Ureter (tissue), 1 donor: Measurements from ENCODE around the gene ITGAX. TPM values are rescaled to one million over a fixed set of nuclear protein-coding genes. Genes with fewer than 3 reads are reported as not detected.

Source experiments
- DNase-seq: peaks from one replicate; pipeline ENCODE4 v3.0.0-alpha.2; 2020; ENCODE audit warnings: low spot score
- total RNA-seq: library from RNA; stranded (reverse); gene quantifications from one replicate; pipeline ENCODE4 v1.2.4, GENCODE V29; 2023
- donor health status: DM: yes; HTN: yes; CAD: no.

ITGAX gene
- total RNA-seq, 1 donor from 2014 or later: 9.6 TPM

GRCh38 chr16:31348579-31348978, 6.4 kb upstream of the ITGAX start:
- no peak for DNase-seq

- DNase-seq: no peak
Measured at GRCh38 chr16:31350275-31351005, 4.5 kb upstream of the ITGAX start.

DNA sequence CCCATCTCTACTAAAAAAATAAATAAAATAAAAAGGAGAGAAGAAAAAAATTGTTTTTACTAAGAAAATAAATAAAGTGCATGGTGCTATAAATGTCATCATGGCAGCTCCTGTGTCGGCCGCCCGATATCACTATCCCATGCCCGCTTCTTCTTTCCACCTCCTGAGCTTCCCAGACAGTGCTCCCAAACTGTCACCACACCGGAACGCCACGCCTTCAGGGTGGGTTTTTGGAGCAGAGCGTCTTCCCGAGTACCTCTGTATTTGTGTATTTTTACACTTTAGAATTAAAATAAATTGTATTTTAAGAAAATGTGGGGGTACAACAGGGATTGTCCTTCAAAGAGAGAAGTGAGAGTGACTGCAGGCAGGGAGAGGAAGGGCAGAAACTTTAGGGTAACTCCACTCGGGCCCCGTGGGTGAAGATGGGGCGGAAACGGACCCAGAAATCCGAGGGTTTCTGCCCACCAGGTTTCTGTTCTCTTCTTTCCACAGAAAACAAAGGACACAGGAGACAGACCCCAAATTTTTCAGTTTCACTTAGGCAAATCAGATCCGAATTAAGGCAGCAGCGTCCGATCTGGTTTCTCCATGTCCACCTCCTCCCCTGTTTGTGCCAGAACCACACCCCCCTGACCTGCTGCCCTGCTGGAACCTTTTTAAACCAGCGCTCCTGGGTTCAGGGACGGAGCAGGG, 3.6 kb upstream of the ITGAX start:
- no peak for DNase-seq

DNA sequence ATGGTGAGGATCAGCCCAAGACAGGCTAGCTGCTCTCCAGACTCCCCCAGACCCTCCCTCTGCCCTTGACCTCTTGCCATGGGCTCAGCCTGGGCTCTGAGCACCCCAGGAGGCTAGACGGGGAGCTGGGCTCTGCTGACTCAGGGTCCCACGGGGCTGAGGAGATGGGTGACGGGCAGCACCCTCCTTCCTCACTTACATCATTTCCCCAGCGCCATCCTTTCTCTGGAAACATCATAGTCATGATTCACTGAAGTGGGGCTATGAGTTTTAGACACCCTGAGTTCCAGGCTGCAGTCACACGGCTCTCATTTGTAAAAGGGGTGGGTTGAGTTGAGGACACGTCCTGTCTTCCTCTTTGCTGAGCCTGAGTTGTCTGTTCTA, 3.0 kb upstream of the ITGAX start:
- no peak for DNase-seq

DNA sequence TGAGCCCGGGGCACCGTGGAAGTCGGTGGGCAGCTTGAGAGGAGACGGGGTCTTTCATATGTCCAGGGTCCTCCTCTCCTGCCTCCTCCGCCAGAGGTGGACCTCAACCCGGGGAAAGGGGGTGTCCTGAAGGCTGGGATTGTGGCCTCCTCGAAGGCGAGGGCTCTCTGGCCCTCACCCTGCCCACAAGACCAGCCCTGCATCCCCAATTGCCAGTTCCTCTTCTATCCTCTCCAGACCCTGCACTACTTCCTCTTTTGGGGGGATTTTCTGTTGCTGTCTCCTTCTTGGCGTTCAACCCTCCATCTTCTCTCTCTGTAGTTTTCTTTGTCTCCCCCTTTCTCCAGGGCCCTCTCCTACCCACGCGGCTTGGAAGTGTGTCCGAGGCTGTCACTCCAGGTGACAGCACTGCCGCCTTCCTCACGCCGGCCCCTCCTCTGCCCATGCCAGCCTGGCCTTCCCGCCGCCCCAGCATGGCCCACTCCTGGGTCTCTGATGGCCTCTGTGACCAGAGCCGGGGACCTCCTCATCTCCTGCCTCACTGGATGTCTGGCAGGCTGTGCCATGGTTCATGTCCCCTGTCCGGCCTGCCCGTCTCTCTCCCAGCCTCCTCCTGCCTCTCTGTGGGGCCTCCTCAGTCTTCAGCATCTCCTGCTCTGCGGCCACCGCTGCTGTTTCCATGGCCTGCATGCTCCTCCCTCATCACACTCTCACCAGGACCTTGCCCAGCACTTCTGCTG, 2.4 kb upstream of the ITGAX start:
- no peak for DNase-seq

- no peak for DNase-seq
Measured at GRCh38 chr16:31355431-31356100, 590 bp downstream of the ITGAX start.

DNA sequence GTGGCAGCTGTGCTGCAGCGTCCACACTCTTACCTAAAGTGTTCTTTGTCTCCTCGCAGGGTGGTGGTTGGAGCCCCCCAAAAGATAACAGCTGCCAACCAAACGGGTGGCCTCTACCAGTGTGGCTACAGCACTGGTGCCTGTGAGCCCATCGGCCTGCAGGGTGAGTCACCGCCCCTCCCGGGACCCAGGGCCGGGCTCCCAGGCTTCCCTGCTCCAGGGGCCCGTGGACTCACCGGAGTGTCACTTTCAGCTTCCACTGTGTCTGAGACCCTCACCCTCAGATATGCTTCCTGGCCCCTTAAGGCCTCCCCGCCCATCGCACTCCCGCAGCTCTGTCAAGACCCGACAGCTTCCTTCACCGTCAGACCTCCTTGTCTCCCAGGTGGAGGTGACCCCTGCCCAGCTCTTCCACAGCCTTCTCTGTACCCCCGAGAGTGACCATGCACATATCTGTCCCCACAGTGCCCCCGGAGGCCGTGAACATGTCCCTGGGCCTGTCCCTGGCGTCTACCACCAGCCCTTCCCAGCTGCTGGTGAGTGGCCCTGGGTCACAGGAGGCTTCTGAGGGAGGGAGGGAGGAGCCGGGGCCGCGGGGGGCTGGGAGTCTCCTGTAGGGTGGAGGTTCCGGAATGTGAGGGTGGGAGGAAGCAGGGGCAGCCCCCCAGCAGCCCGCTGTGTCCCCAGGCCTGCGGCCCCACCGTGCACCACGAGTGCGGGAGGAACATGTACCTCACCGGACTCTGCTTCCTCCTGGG, 1.8 kb downstream of the ITGAX start:
- DNase-seq: no peak

- DNase-seq: no peak
Measured at GRCh38 chr16:31357324-31358109, 2.5 kb downstream of the ITGAX start.

DNA sequence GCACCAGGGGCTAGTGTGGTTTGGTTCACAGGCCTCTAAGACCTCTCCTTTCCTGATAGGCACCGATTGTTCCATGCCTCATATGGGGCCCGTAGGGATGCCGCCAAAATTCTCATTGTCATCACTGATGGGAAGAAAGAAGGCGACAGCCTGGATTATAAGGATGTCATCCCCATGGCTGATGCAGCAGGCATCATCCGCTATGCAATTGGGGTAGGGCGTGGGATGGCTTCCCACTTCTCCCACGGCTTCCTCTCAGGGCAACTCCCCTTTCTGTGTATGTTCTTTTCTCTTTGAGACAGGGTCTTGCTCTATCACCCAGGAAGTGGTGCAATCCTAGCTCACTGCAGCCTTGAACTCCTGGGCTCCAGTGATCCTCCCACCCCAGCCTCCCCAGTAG, 5.3 kb downstream of the ITGAX start:
- DNase-seq: no peak

DNA sequence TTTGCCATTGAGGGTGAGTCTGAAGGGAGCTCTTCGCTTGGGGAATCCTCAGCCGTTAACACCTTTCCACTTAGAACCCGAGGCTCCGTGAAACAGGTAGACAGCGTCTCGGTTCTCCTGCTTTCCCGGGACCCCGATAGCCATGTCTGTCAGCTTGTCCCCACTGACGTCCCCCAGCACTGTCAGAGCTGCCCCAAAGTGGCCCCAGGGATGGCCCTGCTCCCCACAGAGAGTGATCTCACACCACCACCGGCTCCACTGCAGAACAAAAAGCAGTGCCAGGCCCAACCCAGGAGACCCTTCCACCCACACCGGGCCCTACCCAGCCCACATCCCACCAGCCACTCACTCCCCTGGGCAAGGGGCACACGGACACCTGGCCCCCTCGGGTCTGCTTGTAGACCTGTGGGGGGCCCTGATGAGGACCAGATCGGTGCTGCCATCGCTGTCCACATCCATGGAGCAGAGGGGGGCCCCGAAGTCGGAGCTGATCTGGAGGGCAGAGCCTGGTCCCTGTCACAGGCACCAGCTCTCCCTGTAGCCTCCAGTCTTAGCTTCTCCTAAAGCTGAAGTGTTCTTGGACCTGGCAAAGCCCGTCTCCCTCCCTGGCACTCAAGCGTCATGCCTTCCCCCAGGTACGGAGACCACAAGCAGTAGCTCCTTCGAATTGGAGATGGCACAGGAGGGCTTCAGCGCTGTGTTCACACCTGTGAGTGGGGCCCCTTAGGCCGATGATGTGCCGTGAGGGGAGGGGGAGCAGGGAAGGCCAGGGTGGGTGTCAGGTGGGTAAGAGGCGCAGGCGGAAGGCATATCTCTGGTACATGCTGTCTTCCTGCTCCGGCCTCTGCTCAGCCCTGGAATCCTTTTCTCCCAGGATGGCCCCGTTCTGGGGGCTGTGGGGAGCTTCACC, 6.5 kb downstream of the ITGAX start:
- DNase-seq: no peak

DNA sequence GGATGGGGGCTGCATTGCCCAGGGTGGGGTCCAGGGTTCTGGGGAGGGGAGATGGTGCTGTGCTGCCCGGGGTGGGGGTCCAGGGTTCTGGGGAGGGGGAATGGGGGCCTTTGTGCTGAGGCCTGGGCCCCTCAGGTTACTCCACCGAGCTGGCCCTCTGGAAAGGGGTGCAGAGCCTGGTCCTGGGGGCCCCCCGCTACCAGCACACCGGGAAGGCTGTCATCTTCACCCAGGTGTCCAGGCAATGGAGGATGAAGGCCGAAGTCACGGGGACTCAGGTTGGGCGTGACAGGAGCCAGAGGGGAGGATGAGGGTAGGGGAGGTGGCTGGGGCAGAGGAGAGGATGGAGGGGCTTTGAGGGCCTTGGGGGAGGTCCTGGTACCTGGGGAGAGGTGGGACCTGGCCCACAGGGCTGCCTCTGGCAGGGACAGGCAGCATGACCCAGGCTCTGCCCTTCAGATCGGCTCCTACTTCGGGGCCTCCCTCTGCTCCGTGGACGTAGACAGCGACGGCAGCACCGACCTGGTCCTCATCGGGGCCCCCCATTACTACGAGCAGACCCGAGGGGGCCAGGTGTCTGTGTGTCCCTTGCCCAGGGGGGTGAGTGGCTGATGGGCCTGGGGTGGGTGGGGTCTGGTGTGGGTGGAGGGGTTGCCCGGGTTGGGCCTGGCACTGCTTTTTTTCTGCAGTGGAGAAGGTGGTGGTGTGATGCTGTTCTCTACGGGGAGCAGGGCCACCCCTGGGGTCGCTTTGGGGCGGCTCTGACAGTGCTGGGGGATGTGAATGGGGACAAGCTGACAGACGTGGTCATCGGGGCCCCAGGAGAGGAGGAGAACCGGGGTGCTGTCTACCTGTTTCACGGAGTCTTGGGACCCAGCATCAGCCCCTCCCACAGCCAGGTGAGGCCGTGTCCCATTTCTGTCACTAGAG, 7.8 kb downstream of the ITGAX start:
- DNase-seq: no peak

DNA sequence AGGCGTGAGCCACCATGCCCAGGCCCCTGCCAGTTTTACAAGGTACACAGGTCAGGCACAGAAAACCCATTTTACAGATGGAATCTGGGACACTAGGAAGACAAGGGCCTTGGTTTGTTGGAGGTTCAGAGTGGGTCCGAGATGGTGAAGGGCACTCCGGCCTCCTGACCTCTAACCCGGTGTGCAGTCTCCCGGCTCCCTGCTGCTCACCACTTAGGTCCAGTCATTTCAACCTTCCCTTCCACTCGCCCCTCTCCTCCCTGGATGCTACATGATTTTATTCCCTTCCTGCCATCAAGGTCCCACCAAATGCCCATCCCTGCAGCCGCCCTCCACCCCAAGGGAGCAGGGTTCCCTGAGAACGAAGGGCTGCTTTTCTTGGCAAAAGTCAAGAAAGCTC, 8.7 kb downstream of the ITGAX start:
- DNase-seq: no peak

- DNase-seq: no peak
Measured at GRCh38 chr16:31364421-31364820, 9.4 kb downstream of the ITGAX start.

GRCh38 chr16:31365131-31365865, 10.3 kb downstream of the ITGAX start:
- no peak for DNase-seq

GRCh38 chr16:31367853-31368252, 12.9 kb downstream of the ITGAX start:
- no peak for DNase-seq

DNA sequence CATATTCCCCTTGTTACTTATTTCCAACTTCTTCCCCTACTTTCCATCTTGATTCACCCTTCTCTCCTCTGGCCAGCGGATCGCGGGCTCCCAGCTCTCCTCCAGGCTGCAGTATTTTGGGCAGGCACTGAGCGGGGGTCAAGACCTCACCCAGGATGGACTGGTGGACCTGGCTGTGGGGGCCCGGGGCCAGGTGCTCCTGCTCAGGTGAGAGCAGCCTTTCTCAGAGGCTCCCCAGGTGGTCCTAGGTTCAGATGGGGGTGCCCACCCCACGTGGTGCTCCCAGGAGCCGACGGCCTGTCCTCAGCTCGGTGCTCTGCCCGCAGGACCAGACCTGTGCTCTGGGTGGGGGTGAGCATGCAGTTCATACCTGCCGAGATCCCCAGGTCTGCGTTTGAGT, 16.0 kb downstream of the ITGAX start:
- DNase-seq: no peak

DNA sequence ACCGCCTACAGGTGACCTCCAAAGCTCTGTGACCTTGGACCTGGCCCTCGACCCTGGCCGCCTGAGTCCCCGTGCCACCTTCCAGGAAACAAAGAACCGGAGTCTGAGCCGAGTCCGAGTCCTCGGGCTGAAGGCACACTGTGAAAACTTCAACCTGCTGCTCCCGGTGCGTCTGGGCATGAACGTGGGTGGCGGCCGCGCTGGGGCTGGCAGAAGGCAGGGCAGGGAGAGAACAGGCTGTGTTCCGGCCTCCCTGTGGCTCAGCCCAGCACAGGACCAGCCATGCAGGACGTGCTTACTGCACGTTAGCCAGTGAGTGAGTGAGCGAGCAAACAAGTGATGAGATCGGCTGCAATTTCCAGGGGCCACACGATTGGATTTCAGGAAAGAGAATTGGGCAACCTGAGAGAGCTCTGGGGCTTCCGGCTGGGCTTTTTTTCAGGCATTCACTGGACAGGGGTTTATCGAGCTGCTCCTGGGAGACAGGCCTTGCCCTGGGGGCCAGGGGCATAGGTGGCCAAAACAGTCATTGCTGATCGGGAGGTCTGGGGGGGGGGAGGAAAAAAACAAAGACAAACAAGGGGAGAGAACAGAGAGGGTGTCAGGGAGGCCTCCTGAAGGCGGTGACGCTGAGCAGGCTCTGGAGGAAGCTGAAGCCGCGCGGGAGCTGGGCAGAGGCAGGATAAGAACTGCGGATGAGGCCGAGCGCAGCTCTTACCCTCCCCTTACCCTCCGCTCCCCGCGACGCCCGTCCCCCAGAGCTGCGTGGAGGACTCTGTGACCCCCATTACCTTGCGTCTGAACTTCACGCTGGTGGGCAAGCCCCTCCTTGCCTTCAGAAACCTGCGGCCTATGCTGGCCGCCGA, 16.9 kb downstream of the ITGAX start:
- no peak for DNase-seq
